Stimulated activated CD4-positive, alpha-beta T cell treated with anti-CD3 and anti-CD28 coated beads, Interleukin-4, amount 100 ng/mL, for 4 hours (primary cell): ENCODE data around the gene ZCCHC7.

Experiments used
- DNase-seq, 2 experiments: peaks; one replicate each; pipeline ENCODE4 v3.0.0-alpha.2; 2020

Gene ZCCHC7

GRCh38 chr9:37212435-37212834 lies 92.1 kb downstream of the ZCCHC7 start:
- DNase-seq, result no peak

DNA sequence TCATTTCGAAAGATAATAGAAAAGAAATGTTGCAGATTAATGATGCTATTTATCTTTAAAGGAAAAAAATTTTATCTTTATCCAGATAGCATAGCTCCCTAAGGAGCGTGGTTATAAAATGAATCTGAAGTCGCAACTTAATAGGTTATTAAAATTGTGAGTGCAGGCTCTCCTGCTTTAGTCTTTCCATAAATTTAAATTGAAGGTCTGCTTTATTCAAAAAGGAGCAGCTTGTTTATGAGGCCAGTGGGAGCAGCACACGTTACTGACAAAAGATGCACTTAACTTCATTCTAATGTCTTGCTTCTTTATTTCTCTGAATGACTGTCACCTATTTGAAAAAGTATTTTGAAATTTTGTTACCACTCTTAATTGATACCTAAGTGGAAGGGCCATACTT lies 95.0 kb downstream of the ZCCHC7 start:
- DNase-seq, result no peak

- no peak for DNase-seq
Measured at GRCh38 chr9:37215830-37216229, 95.5 kb downstream of the ZCCHC7 start.

DNA sequence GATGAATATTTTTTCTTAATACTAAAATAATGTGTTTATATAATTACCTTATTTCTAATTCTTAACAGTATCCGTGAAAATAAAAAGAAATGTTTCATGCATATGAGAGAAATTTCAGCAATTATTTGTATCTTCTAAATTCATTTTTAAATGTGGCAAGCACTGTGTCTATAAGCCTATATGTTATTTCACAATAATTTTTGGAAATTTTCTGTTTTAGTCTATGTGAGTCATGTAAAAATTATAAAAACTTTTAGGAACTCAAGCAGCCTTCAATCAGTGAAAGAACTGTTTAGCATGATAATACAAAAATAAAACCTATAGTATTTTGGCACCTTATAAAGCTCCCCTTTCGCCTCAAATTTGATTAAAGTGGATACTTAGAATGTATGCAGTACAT lies 96.8 kb downstream of the ZCCHC7 start:
- DNase-seq, result no peak

GRCh38 chr9:37218800-37219425 lies 98.5 kb downstream of the ZCCHC7 start:
- no peak for DNase-seq

GRCh38 chr9:37220971-37221370 lies 100.6 kb downstream of the ZCCHC7 start:
- no peak for DNase-seq

- DNase-seq, result no peak
Measured at GRCh38 chr9:37221489-37222106, 101.2 kb downstream of the ZCCHC7 start.

DNA sequence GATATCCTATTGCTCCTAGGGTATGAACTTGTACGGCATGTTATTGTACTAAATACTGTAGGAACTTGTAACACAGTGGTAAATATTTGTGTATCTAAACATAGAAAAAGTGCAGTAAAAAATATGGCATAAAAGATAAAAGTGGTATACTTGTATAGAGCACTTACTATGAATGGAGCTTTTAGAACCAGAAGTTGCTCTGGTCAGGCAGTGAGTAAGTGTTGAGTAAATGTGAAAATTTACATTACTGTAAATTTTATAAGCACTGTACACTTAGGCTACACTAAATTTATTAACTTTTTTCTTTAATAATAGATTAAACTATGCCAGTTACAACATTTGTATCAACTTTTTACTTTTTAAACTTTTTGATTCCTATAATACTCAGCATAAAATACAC lies 109.1 kb downstream of the ZCCHC7 start:
- DNase-seq, result no peak

- no peak for DNase-seq
Measured at GRCh38 chr9:37229882-37230482, 109.6 kb downstream of the ZCCHC7 start.

GRCh38 chr9:37236822-37237221 lies 116.4 kb downstream of the ZCCHC7 start:
- no peak for DNase-seq

- DNase-seq, result no peak
Measured at GRCh38 chr9:37238122-37238521, 117.7 kb downstream of the ZCCHC7 start.

GRCh38 chr9:37239224-37239859 lies 119.0 kb downstream of the ZCCHC7 start:
- DNase-seq, result no peak

DNA sequence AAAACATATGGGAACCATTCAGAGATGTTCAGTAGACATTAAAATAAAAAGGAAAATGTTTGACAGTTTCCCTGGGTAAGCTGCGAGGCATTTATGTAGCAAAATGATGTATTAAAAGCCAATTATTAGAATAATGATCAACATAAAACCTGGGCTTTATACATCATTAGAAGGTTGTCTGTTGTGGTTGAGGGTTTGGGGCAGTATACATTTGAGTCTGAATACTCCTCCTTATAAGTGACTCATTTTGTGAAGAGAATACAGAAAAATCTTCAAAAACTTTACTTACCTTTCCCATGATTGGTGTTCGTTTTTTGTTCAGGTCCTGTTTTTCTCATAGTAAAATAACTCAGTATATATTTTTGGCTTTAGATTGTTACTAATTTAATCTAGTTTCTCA lies 119.5 kb downstream of the ZCCHC7 start:
- DNase-seq, result no peak

GRCh38 chr9:37241340-37241739 lies 121.0 kb downstream of the ZCCHC7 start:
- no peak for DNase-seq

DNA sequence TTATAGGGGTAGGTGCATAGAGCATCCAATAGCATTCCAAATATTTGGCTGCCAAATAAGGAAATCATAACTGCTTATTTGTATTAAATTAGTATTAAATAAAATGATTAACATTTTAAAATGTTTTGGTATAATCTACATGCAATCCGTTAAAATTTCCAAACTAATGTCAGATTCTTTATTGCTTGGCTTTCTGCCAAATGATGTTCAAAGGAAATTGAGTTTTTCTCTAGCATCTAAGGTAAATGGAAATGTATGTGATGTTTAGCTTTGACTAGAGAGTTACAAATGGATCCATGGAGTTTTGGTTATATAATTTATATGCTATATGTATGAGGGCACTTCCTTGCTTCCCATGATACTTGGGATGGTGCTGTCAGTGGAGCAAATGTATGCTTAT lies 121.7 kb downstream of the ZCCHC7 start:
- DNase-seq, result no peak

- DNase-seq, result no peak
Measured at GRCh38 chr9:37243588-37244345, 123.4 kb downstream of the ZCCHC7 start.

- no peak for DNase-seq
Measured at GRCh38 chr9:37246826-37247225, 126.5 kb downstream of the ZCCHC7 start.

GRCh38 chr9:37248651-37249163 lies 128.3 kb downstream of the ZCCHC7 start:
- DNase-seq, result no peak

DNA sequence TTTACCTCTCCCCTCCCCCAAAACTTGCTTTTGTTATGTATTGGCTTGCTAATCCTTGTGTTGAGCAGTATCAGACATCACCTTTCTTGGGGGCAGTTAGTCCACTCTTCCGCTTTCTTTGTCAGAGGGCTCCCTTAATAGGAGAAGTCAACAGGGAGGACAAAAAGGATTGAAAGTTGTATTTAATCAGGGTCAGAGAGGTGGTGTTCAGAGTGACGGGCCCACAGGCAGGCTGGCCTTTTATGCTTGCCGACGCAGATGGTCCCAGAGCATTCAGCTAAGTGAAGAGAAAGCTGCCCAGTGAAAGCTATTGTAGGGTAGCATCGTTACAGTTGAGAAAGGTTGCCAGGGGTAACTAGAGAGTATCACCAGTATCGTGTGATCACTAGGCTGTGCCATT lies 131.1 kb downstream of the ZCCHC7 start:
- DNase-seq, result no peak

DNA sequence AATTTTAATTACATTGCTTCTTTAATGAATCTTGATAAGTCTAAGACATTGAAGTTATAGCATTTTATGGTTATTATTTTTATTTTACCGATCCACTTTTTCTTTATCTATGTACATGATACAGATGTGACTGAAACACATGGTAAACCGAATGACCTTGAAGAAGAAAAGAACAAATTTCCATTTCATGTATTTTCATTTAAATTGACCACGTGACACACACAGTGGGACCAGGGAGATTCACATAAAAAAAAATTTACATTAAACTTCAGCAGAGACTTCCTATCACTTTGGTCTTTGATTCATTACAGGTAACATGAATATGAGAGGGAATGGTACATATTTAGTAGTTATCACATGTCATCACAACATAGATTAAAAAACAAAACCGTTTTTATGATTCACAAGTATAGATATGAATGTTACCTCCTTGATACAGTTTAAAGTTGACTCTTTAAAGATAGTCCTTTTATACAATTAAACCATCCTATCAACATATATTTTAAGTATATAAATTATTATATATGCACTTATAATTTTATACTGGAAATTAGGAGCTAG lies 133.1 kb downstream of the ZCCHC7 start:
- no peak for DNase-seq

GRCh38 chr9:37255187-37255586 lies 134.8 kb downstream of the ZCCHC7 start:
- no peak for DNase-seq

DNA sequence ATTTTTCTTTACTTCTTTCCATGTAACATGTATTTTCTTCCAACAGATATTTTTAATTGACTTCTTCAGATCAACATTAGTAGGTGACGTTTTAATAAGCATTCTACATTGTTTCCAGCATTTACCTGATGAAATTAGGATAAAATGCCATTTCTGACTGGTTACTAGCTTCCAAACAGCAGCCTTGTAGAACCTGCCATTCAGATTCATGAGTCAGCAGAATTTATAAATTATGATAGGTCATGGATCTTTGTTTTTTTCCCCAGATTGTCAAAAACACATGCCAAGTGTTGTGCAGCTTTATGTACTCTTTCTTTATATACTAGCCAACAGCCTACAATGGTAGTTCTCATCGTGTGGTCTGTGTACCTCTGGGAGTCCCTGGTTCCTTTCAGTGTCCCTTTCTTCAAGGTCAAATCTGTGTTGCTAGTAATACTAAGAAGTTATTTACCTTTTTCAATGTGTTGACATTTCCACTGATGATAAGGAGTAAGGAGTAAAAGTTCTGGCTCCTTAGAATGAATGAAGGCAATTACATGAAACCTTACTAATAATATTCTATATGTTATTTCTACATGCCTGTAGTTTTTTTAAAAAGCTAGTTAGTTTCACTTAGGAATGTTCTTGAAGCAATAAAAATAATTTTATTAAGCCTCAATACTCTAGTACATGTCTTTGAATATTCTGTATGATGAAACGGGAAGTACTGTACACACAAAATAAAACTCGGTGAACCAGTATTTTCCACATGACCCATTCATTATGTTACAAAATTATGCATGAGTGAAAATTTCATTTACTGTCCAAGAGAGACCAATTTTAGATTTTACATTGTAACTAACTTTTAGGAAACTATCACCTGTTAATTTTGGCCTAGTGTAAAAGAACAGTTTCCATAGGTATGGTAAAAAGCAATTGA lies 135.8 kb downstream of the ZCCHC7 start:
- no peak for DNase-seq
